GM18498 (cell line): Measurements from ENCODE around the gene MRM1.
"Not testable (repeated sequence)": the region's sequence is repeated elsewhere in the genome, so short reads cannot be mapped to it uniquely, and the experiment has no call there.

ENCODE experiments used
- ATAC-seq: cut with Tn5 transposase; IDR thresholded peaks from one replicate; pipeline ENCODE4 v1.9.1; 2021; ENCODE audit warnings: mild to moderate bottlenecking, moderate library complexity; ENCODE audit not compliant: unreplicated experiment

The MRM1 gene

DNA sequence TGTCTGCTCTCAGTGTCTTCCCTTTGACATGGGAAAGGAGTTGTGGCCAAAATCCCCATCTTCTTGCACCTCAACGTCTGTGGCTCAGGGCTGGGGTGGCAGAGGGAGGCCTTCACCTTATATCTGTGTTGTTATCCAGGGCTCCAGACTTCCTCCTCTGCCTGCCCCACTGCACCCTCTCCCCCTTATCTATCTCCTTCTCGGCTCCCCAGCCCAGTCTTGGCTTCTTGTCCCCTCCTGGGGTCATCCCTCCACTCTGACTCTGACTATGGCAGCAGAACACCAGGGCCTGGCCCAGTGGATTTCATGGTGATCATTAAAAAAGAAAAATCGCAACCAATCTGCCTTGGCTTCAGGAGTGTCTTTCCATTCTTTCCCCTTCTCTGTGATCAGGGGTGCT is 918 bp upstream of the MRM1 start:
- no peak for ATAC-seq

DNA sequence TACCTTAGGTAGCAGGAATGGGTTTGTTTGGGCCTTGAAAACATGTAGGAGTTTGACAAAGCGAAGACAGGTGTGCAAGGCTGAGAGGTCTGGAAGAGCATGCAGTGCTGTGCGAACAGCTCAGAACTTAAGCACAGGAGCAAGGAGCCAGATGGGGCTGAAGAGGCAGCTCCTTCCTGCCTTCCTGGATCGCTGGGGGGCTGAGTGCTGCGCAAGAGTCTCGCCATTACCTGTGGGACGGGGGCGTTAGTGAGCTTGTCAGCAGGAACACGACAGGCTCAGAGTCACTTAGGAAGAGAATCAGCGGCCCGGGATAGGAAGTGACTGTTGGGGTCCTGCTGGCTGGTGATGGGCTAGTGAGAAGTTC is 464 bp upstream of the MRM1 start:
- peak; percentile 20 for ATAC-seq

DNA sequence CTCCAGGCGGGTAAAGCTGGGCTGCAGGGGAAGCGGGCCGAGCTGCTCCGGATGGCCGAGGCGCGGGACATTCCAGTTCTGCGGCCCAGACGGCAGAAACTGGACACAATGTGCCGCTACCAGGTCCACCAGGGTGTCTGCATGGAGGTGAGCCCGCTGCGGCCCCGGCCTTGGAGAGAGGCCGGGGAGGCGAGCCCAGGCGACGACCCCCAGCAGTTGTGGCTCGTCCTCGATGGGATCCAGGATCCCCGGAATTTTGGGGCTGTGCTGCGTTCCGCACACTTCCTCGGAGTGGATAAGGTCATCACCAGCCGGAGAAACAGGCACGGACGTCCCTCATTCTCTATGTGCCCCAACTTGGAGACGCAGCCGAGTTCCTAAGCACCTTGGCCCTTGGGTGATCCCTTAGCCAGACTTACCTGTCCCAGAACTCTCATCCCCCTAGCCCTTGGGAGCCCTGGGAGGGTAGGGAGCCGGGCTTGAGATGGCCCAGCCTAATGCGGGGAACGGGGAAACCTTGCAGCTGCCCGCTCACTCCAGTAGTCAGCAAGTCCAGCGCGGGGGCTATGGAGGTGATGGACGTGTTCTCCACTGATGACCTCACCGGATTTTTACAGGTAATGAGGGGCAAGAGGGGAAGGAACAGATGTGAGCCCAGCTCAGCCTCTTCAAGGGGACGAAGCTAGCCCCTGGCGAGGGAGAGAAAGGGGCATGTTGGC is 806 bp downstream of the MRM1 start:
- ATAC-seq: no peak

DNA sequence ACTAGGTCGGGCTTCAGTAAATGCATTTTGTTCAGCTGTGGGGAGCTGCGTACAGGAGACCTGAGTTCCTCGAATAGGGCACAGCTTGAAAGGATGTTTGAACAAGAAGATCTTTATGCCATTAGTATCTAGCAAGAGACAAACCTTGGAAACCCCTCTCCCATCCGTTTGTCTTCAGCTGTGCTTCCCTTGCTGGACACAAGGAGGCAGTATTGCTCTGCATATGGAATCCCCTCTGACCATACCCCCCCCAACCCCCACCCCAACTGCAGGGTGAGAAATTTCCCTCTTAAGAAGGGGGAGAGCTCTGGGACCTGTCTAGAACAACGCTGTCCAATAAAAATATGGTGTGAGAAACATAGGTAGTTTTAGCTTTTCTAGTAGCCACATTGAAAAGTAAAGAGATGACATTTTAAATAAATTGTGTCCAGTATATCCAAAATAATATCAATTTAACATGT is 1.6 kb downstream of the MRM1 start:
- no peak for ATAC-seq

DNA sequence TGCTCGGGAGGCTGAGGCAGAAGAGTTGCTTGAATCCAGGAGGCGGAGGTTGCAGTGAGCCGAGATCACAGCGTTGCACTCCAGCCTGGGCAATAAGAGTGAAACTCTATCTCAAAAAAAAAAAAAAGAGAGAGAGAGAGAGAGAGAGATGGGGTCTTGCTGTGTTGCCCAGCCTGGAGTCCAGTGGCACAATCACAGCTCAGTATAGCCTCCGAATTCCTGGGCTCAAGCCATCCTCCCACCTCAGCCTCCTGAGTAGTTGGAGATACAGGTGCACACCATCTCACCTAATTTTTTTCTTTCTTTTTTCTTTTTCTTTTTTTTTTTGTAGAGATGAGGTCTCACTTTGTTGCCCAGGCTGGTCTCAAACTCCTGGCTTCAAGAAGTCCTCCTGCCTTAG is 3.6 kb downstream of the MRM1 start:
- not testable (repeated sequence) for ATAC-seq

DNA sequence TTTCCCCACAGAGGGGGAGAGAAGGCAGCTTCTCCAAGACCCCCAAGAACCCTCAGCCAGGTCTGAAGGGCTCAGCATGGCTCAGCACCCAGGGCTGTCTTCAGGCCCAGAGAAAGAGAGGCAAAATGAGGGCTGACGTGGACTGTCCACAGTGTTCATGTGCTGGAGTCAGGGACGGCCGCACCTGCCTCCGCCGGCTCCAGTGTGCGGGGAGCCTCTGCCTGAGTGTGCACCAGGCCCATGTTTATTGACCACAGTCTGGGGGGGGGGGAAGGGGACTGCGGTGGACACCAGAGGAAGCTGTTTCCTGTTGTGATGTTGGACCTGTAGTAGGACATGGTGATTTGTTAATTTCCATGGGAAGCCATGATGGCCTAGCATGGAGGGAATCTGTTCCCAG is 6.9 kb downstream of the MRM1 start:
- ATAC-seq: no peak

DNA sequence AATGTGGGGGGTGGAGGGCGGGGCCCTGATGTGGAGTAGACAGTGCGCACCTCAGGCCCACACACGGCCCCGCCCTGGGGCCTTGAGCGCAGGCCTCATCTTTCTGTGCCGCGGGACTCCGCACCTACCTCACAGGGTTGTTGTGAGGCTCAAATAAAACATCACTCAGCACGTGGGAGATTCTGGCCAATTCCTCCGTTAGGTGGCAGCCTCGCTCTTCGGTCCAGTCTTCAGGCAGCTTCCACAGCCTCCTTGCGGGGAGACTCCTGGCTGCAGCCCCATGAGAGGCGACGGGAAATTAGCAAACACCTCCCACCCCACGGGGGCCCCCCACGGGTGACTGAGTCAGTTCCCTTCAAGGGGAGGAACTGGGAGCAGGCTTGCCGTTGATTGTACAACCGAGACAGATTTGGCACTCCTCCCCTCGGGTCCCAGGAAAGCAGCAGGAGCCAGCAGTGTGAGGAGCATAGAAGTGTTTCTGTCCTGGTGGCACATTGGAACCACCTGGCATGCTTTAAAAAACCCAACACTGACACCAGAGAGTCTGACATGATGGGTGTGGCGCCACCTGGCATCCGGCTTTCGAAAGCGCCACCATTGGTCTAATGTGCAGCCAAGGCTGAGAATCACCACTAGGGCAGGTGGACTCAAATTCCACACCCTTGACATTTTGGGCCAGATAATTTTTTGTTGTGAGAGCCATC is 7.6 kb downstream of the MRM1 start:
- ATAC-seq: no peak

DNA sequence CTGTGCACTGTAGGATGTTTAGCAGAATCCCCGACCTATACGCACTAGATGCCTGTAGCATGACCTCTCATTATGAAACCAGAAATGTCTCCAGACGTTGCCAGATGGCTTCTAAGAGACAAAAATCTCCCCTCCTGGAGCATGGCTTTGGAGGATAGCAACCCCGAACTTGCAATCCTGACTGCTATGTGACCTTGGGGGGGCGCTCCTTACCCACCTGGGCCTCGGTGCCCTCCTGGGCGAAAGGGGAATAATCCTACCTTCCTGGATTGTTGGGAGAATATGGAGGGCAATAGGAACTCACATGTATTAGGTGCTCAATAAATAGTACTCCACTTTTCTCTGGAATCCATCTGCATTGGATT is 8.1 kb downstream of the MRM1 start:
- ATAC-seq: no peak

DNA sequence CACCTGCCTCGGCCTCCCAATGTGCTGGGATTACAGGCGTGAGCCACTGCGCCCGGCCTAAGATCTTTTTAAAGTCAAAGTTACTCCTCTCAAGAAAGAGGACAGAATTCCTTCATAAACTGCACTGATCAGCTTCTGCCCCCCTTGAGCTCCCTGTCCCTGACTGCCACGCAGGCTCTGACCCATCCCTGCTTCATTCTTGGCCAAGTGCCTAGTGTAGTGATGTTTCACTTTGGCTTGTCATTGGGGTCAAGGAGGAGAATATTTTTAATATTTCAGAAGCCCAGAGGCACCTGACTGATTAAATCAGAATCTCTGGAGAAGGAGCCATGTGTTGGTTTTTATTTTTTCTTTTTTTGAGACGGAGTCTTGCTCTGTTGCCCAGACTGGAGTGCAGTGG is 9.1 kb downstream of the MRM1 start:
- no peak for ATAC-seq

DNA sequence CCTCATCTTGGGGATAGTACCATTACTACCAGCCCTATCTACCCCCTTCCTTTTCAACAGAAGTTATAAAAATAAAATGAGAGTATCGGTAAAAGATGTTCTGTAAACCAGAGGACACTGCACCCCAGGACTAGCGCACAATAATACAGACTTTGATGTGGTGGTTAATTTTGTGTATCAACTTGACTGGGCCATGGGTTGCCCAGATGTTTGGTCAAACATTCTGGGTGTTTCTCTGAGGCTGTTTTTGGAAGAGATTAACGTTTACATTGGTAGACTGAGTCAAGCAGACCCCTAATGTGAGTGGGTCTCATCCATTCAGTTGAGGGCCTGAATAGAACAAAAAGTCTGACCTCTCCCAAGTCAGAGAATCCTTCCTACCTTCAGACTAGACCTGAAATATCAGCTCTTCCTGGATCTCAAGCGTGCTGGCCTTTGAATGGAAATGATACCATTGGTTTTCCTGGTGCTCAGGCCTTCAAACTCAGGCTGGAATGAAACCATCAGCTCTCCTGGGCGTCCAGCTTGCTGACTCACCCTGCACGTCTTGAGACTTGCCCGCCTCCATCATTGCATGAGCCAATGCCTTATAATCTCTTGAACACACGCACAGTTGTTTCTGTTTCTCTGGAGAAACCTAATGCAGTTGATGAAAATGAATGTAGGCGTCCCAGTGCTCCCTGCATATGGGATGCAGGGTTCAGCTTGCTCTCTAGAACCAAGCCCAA is 10.1 kb downstream of the MRM1 start:
- ATAC-seq: no peak

DNA sequence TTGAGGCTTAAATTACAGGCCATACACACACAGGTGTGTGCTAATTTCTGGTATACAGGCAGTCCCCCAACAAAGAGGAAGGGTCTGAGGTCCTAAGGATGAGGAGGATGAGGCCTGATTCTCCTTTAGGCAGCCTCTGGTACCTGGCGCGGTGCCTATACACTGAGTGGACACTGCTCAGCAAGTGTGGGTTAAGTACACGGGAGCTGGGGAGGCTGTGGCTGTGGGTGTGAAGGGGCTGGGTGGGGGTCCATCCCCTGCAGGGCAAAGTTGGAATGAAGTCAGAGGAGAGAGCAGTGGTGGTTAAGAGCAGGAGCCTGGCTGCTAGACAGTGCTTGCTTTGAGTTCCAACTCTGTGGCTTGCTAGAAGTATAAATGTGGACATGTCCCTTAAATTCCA is 10.9 kb downstream of the MRM1 start:
- ATAC-seq: no peak

DNA sequence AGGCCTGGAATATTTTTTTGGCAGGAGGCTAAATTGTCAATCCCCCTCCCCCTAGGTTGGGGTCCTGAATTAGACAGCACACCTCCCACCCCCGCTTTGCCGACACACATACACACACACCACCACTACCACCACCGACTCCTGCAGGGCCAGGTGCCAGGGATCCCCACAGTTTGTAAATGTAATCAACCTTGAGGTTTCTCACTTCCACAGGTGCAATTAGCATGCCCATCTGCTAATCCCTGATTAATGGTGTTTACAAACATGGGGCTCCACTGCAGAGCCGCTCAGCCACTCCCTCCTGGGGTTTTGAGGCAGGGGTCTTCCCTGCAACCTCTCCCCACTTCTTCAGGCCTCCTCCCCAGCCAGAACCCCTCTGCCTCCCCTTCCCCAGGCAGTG is 11.8 kb downstream of the MRM1 start:
- ATAC-seq: no peak

DNA sequence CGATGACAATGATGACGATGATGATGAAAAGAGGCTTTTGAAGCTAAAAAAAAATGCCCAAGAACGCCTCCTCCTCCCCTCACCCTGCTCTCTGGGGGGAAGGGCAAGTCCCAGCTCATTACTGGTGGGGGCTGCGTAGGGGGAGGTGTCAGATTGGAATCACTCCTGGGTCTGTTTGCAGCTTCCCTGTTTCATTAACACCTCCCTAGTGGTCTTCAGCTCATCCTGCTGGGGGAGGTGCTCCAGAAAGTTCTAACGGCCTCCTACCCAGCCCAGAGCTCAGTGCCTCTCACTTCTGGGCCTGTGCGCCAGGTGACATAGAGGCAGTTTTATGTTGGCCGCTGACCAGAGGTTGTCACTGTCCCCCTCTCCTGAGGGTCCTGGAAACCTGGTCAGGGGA is 12.7 kb downstream of the MRM1 start:
- ATAC-seq: no peak

DNA sequence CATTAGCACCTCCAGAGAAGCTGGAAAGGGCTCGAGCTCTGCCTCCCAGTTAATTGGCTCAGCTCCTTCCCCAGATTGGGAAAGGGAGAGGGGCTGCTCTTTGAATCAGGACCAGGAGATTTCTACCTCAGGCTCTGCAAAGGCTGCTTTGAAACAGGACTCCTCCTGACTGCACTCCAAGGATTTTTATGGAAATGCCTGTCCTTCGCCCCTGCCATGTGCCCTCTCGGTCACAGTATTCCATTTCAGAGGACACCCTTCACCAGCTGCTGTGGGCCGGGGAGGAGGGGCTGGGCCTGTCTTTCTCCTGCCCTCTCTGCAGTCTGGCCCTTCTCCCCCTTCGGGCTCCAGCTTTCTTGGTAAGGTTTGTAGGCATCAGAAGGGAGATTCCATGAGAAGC is 13.6 kb downstream of the MRM1 start:
- no peak for ATAC-seq

DNA sequence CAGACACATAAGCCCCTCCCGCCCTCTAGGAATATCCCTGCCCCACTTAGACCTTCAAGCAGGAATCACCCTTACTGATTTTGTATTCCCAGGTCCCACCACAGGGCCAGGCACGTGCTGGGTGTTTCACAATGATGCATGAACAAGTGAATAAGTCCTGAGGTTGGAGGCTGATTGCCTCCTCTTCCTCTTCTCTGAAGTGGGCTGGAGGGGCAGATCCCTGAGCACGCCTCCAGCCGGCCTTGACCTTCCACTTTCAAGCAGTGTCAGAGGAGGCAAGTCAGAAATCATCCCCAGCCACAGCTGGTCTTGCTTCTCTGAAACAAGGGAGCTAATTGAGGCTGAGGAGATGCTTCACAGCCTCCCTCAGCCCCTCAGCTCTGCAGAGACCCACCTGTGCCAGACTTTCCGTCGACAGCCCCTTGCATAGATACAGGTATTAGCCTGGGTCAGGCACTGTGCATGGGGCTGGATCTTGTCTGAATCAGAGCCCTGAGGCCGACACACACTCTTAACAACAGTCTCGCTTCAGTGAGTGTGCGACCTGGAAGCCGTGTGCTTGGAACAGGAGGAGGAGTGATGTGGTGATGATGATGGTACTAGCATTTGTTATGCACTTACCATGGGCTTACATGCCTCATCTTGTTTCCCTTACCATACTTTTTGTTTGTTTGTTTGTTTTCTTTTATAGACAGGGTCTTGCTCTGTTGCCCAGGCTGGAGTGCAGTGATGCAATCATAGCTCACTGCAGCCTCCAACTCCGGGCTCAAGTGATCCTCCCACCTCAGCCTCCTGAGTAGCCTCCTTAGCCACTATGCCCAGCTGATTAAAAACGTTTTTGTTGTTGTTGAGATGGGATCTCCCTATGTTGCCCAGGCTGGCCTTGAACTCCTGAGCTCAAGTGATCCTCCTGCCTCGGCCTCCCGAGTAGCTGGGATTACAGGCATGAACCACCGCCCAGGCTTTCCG is 15.0 kb downstream of the MRM1 start:
- no peak for ATAC-seq

DNA sequence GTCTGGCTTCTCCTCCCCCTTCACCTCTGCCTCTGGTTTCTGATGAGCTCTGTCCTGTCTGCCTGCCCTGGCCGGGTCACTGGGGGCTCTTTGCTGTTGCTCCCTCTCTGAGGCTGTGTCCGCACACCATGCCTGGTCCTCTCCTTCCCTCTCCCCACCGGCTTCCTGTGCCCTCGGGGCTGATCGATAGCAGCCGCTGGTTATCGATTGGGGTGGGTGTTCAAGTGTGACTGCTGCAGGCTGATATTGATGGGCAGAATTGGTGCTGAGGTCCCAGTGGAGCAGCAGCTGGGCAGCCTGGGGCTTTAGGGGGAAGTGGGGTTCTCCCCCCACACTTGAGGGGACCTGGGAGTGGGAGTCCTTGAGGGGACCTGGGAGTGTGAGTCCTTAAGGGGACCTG is 16.4 kb downstream of the MRM1 start:
- ATAC-seq: no peak

DNA sequence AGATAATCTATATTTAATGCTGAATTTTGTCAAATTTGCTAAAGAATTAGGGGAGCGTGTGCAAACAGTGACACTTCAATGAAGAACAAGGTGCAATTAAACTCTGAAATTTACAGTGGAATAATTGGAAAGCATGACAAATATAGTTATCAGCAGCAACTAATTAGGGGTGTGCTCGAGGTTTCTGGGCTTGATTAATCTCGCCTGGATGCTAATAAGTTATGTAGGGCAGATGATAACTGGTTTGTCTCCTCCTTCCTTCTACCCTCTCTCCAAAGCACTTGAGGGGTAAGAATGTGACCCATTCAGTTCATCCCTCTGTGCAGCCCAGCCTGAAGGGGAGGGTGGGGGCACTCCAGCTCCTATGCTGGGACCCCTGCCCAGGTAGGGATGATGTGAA is 21.9 kb downstream of the MRM1 start:
- ATAC-seq: no peak

DNA sequence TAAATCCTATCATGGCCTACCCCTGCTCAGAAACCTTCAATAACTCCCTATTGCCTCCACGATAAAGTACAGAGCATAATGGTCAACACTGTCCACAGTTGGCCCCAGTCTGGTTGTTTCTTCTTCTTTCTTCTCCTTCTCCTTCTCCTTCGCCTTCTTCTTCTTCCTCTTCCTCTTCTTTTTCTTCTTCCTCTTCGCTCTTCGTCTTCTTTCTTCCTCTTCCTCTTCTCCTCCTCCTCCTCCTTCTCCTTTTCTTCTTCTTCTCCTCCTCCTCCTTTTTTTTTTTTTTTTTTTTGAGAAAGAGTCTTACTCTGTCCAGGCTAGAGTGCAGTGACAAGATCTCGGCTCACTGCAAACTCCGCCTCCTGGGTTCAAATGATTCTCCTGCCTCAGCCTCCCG is 23.8 kb downstream of the MRM1 start:
- no peak for ATAC-seq

DNA sequence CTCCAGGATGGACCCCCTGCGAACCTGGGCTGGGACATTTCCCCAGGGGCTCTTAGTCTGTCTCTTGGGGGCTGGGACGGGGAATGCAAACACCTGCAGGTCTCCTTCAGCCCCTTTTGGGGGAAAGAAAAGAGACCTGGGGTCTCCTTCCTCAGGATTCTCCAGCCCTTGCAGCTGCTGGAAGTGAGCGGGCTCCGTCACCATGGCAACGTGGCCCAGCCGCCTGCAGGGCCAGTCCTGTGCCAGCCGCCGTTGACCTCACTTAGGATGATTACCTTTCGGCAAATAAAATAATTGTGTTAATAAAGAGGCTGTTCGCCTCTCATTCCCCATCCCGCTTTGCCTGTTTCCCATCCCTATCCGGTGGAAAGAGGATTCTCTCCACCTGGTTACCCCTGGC is 25.7 kb downstream of the MRM1 start:
- no peak for ATAC-seq

DNA sequence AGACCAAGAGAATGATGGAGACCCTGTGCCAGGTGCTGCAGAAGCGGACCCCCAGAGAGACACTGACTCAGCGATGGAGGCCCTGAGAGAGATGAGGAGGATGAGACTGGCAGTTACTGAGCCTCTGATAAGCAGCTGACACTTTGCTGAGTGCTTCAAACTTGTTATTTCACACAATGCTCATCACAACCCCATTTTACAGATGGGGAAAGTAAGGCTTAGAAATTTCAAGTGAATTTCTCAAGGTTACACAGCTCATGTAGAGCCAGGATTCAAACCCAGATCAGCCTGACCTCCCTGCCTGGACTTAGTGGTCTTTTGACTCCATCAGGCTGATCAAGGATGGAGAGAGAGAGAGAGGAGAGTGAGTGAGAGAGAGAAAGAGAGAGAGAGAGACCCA is 27.2 kb downstream of the MRM1 start:
- no peak for ATAC-seq

DNA sequence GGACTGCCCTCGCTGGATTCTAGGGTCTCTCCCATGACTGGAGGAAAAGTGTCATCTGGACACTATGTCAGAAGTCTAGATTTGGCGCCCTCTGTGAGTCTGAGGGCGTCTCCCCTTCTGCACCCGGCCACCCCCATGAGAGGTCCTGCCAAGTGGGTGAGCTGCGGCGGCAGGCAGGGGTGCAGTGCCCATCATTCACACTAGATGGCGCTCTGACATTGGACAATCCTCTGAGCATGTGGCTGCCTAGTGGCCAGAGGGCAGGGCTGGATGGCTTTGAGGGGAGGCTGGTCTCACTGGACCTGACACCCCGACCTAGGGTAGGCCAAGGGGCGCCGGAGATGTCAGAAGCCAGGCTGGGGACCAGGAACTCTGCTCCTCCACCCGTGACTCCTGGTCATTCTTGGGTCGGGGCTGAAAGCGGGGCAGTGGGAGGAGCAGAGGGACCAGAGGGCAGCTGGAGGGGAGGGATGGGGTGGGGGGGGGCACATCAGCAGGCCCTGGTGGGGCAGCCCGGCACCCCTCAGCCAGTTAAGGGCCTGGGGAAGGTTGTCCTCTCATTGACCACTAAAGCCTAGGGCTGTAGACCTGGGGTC is 28.0 kb downstream of the MRM1 start:
- no peak for ATAC-seq
